GM21447 (cell line): ENCODE data around the gene BORCS6.

Source experiments
- ATAC-seq: cut with Tn5 transposase; IDR thresholded peaks from one replicate; pipeline ENCODE4 v1.9.1; 2021; ENCODE audit not compliant: unreplicated experiment

The BORCS6 gene

DNA sequence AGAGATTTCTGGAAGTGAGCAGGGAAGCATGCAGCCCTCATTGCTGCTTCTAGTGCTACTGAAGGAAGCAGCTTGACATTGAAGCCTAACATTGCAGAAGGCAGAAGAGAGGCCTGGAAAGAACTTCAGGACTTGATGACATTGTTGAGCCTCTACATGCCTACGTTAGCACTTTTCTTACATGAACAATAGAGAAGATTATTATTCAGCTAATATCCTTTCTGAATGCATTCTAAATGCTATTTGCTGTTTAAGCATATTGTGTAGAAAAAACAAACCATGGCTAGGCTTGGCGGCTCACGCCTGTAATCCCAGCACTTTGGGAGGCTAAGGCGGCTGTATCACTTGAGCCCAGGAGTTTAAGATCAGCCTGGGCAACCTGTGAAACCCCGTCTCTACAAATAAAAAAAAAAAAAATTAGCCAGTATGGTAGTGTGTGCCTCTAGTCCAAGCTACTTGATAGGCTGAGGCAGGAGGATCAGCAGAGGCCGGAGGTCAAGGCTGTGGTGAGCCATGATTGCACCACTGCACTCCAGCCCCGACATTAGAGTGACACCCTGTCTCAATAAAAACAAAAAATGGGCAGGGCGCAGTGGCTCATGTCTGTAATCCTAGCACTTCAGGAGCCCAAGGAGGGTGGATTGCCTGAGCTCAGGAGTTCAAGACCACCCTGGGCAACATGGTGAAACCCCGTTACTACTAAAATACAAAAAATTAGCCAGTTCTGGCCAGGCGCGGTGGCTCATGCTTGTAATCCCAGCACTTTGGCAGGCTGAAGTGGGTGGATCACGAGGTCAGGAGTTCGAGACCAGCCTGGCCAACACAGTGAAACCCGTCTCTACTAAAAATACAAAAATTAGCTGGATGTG, 22.6 kb upstream of the BORCS6 start:
- ATAC-seq, result no peak

DNA sequence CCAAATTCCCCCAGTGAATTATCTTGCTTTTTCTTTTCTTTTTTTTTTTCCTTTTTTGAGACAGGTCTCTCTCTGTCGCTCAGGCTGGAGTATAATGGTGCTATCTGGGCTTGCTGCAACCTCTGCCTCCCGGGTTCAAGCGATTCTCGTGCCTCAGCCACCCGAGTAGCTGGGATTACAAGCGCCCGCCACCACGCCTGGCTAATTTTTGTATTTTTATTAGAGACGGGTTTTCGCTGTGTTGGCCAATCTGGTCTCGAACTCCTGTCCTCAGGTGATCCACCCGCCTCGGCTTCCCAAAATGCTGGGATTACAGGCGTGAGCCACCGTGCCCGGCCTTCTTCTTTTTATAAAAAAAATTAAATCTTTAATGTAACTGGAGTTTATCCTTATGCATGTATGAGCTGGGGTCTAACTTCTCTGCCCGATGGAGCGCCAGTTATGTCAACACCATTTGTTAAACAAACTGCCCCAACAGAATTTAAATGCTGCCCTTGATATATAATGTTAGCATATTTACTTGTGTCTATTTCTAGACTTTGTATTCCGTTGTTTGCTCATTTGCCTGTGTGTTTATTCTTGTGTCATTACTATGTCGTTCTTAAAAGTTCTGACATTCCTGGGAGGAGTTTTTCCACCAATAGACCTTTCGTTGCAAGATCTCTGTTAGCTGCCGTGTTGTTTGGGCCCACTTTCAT, 20.9 kb upstream of the BORCS6 start:
- ATAC-seq, result no peak

DNA sequence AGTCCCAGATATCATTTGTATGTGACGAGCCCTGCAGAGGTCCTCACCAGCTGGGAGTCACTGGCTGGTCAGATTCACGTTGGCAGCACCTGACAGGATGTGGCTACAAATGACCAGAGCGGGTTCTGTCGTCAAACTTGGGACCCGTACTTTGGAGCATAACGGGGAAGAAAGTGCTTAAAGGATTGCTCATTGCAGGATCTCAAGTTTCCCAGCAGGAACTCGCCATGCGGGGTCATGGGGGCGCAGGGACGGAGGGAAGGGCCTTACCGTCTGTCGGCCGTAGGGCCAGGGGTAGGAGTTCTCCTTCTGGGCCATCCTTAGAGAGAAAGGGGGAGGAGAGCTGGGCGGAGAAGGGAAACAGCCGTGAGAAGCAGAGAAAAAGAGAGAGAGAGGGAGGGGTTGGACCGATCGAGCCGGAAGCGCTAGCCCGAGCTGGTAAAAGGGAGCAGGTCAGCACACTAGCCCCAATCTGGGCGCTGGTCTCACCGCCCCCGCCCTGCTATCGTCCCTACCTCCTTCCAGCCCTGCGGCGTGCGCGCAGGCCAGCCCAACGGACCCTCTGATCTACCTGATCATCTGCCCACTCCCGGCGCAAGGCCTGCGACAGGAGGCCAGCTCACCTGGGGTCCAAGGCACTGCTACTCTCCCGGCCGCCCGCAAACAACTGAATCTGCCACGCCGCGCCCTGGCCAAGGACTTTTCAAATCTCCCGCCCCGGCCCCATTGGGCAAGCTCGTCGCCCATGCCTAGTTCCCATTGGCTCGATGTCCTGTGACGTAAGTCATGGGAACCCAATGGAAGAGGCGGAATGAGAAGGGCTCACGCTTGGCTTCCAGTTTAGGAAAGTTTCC, 20.2 kb upstream of the BORCS6 start, which contains the start of gene AURKB:
Gene AURKB (minus strand): TSS at position 669 of the 854 bp plus-strand sequence. CDS start 351 bp downstream, at position 318.
- ATAC-seq, result peak; percentile 86

DNA sequence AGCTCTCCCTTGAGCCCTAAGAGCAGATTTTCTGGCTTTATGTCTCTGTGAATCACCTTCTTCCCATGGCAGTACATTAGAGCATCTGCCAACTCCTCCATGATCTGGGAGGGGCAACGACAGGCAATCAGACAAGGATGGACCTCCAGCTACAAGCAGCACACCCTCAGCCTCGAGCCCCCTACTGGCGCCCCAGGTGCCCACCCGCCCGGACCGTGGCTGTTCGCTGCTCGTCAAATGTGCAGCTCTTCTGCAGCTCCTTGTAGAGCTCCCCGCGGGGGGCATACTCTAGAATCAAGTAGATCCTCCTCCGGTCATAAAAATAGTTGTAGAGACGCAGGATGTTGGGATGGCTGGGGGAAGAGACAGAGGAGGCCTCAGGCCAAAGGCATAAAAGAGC, 16.6 kb upstream of the BORCS6 start:
- ATAC-seq, result no peak

DNA sequence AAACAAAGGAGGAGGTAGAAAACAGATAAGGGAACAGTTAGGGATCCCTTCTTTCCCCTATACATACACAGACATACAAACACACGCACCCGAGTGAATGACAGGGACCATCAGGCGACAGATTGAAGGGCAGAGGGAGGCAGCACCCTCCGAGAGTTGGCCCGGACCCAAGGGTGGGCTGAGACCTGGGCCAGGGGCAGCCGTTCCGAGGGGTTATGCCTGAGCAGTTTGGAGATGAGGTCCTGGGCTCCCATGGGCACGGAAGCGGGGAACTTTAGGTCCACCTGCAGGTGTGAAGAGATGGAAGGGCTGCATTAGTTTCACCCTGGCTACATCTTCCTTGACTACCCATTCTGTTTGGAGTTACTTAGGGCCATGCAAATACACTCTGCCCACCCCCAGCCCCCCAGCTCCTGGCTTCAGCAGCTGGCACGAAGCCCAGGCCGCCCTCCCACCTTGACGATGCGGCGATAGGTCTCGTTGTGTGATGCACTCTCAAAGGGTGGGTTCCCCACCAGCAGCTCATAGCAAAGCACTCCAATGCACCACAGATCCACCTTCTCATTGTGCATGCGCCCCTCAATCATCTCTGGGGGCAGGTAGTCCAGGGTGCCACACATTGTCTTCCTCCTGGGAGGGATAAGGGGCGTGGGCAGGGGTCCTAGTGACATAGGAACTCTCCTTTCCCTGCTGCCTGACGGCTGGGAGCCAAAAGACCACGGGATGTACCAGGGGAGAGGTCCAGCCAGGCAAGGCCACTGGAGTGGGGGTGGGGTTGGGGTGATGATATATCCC, 15.0 kb upstream of the BORCS6 start:
- ATAC-seq, result no peak

DNA sequence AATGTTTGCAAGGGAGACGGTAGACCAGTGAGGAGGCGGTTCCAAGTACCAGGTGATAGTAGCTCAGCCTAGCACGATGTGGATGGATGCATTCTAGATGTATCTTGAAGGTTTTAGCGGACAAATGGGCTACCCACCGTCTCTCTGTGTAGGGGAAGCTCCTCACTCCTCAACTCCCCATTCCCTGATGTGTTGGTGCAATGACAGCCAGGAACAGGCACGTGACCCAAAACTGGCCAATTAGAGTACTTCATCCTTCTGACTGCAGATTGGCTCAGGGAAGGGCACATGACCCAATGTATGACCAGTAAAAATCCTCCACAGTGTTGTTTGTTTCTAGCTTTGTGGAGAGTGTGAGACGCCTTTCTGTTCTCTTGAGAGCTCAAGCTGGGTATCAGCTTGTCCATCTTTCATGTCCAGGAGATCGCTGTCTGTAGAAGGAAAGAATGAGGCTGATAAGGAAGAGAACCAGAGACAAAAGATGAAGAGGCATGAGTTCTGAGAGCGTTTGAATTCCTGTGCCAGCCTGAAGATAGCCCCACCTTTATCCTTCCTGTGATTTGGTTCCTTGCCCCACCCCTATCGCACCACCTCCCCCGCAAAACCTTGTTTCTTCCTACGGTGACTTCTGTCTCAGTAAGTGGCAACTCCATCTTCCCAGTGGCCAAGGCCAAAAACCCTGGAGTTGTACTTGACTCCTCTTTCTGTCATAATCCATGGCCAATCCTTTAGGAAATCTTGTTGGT, 2.3 kb upstream of the BORCS6 start:
- no peak for ATAC-seq

DNA sequence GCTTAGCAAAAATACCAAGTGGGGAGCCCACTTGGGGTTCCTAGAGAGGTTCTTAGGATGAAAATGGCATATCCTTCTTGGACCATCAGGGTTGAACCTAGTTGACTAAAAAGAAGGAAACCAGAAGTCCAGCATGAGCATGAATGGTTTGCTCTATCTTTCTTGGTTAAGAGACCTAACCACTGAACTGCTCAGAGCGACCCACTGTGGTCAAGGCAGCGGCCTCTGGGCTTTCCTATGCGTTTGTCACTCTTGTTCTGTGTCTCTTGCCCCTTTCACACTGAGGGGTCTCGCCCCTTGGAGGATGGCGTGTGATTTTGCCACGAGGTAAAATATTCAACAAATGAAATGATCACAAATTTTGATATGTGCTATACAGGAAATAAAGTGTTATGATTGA, 526 bp upstream of the BORCS6 start:
- no peak for ATAC-seq

DNA sequence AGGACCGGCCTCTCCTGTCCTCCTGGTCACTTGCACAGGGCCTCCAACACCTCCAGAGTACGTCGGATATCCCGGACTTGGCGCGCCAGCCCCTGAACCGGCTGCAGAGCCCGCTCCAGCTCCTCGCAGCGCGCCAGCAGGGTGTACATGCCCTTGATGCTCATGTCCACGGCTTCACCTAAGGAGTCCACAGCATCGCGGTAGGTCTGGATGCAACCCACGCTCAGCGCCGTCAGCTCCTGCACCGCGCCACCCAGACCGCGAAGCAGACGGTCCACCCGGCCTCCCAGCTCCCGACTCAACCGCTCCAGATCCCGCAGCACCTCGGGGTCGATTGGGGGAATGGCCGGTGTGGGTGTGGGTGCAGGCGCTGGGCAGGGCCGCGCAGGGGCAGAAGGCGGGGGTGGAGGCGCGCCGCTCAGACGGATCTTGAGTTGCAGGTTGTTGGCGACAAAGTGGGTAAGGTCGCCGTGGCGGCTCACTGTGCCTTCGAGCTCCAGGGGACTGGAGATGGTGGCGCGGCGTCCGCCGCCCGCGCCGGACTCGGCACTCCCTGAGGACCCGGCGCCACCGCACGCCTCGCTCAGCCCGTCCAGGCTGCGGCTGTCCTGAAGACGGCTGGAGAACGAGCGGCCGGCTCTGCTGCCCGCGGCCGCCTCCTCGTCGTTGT, 804 bp downstream of the BORCS6 start:
- ATAC-seq, result no peak

DNA sequence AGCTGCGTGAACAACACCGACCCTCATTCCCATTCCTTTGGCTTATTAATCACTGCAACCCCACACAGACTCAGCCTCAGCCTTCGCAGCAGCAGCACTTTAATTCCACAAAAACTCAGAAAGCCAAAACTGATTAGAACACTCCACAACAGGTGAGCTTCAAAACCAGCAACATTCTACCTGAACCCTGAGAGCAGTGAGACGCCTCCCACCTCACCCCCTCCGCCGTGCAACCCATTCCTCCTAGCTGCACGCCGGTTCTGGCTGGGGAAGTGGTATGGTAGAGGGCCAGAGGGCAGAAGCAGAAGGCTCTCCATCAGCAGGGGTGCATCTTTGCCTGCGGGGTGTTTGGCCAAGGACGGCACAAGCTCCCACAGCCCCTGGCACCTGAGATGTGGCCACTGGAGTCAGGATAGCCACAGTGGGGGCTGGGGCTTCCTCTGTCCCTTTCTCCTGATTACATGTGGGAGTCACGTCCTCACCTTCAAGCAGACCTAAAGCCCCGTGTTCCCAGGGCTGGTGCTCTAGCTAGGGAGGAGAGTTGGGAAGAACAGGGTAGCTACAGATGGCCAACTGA, 1.6 kb downstream of the BORCS6 start:
- ATAC-seq, result no peak

DNA sequence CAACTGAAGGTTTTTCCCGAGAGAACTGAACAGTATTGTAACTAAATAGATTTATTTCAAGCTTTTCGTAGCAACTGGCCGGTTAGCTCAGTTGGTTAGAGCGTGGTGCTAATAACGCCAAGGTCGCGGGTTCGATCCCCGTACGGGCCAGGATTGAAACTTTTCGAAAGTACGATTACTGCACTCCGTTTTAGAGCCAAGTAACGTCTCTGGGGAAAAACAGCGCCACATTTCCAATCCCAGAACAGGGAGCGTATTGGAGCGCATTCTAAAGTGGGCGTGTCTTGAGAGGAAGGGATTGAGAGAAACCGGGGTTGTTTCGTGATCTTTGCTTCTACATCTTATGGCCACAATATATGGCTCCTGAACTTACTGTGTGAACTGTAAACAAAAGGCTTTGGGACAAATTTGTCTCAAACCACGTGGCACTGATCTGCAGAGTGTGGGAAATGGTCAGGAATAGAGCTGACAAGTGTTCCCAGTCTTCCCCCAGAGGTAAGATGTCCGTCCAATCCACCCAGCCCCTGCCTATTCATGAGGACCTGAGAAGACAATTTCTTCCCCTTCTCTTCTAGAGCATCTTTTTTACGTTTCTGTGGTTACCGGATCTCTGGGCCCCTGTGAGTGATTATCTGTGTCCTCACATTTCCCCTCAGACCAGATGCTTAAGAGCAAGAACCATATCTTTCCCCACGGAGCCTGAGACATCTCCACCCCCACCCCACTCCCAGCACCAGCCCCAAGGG, 2.3 kb downstream of the BORCS6 start:
- ATAC-seq, result no peak

DNA sequence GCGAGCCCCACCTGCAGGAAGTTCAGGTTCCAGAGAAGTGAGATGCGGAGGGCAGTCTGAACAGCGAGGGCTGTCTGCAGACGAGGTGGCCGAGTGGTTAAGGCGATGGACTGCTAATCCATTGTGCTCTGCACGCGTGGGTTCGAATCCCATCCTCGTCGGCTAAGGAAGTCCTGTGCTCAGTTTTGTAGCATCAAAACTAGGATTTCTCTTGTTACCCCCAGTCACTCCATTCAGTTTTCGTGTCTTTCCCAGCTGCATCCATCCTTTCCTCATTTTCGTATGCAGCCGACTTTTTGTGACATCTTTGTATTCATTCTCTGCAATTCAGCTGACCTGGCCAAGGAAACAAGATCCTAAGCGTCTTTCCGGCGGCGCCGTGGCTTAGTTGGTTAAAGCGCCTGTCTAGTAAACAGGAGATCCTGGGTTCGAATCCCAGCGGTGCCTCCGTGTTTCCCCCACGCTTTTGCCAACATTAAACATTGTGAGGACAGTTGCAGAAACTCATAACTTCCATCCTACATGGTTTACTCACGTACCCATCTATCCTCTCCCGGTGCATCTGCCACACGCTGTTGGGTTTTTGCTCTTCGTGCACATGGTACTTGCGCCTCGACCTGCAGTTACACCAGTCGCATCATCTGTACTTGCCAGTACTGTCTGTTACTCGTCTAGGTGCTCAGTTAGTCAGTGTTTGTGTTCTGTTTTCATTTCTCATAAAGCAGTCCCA, 3.0 kb downstream of the BORCS6 start:
- no peak for ATAC-seq

DNA sequence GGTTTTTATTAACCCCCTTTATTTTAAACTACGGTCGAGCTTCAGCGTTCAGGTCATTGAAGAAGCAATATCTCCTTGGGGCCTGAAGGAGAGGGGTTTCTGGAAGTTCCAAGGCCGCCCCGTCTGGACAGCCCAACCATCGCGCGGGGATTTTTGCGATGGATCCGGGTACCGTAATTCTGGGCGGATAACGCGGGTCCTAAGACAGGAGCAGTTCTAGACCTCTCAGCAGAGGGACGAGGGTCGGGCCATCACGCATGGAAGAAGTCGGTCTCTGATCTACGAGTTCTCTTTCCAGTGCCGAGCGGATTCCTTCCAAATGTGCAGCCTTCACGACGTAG, 3.6 kb downstream of the BORCS6 start:
- ATAC-seq, result no peak

DNA sequence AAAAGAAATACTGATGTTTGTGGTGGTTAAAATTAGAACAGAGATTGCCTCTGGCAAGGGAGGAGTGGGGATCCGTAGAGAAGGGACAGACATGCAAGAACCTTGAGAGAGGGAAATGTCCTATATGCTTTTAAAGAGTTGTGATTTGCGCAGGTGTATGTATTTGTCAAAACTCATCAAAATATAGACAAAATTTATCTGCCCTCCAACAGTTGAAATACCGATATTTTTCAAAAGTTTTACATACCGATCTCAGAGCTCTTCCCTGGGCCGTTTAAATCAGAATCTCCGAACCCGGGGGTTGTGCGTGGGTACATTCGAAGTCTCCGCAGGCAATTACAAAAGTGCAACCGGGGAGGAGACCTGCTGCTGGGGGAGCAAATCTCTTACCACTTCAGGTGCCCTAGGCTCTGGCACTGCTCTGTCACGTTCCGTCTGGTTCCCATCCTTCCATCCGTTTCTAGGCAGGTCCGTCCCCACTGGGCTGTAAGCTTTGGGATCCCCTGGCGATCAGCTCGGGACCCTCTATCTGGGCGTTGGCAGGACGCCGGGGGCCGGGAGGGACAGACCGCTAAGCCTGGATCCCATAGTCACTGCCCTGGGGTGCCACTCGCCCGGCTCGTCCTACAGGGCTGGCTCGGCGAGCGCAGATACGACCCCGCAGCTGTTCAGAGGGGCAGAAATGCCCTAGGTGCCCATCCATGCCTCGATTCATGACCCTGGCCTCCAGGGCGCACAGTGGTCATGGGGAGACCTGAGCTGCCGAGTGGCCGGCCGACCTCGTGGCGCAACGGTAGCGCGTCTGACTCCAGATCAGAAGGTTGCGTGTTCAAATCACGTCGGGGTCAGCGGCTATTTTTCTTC, 4.2 kb downstream of the BORCS6 start:
- ATAC-seq, result no peak

DNA sequence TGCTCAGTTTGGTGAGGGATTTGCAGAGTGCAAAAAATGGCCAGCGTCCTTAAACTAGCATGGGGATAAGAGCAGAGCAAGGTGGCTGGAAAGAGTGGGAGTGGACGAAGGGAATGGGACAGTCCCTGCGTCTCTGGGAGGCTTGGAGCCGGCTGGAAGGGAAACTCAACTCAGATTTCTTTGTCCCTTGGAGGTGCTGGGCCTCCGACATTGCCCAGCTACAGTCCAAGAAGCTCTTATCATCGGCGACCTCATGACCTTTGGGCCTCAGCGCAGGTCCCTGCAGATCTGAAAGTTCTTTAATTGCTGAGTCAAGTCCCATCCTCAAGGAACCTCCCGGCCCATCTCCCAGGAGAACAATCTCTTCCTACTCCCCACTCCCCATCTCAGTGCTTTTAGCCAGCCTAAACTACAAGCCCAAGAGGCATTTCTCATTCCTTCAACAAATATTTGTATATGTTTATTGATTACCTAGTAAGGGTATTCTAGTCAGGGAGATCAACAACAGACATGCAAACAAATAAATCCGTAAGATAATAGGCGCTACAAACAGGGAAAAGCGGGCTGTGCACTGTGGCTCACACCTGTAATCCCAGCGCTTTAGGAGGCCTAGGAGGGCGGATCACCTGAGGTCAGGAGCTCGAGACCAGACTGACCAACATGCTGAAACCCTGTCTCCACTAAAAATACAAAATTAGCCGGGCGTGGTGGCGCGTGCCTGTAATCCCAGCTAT, 12.8 kb downstream of the BORCS6 start:
- no peak for ATAC-seq

DNA sequence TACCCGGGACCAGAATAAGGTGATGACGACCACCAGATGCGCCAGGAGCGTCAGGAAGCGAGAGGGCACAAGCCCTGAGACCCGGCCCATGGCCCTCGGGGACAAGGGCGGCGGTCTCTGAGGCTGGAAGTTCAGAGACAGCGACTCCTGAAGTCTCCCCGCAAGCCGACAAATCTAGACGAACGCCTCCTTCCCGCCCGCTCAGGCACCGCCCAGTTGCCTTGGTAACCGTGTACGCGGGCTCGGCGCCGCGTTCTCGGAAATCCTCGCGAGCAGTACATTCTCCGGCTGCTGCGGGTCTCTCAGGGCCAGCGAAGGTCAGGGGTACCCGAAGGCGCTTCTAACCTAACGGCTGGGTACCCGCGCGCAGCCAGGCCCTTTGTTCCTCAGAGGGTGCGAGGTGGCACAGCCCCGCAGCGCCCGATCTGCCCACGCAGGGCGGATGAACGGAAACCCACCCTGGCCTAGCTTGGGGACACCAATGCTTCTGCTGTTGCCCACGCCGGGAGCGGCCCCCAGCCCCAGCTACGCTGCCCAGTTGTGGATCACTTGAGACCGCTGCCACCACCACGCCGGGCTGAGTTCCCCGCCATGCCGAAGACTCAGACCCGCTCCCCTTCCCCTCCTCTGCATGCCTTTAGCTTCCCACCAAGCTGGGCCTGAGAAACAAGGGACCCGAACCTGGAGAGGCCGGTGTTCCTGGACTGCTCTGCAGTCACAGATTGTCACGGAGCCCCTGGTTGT, 13.6 kb downstream of the BORCS6 start, which contains the start of gene TMEM107:
Gene TMEM107 (minus strand): TSS at position 184 of the 744 bp plus-strand sequence. CDS start 94 bp downstream, at position 90.
- ATAC-seq, result peak; percentile 47
